ENCODE results near the gene LIMCH1. TPM values are rescaled to one million over a fixed set of nuclear protein-coding genes. Genes with fewer than 3 reads are reported as not detected.

Gene LIMCH1
- total and polyA plus RNA-seq, 2 experiments from 2014 or later, result 10.6 to 13.3 TPM

DNA sequence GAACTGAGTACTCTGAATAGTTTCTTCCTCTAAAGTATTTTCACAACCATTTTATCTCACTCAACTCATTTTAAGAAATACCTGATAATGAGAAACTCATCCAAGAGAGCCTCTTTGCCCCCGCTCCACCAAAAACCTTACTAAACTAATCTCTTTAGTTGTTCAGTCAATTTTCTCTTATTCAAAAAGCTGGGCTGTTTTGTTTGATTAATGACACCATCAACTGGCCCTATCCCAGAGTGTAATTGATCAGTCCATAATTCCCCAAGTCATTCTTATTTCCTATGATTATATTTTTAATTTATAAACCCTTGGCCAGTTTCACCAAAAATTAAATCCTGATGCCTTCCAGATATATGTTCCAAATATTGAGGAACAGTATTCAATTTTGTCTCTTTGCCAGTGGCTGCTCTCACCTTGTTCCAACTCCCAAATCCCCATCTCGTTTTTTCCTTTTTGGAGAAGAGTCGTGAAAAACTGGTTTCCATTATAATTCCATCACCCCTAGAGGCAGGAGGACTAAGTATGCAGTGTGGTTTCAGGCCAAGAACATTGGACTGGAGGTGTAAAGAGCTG lies 10.4 kb downstream of the LIMCH1 start:
- TF ChIP-seq, protein P1, sequence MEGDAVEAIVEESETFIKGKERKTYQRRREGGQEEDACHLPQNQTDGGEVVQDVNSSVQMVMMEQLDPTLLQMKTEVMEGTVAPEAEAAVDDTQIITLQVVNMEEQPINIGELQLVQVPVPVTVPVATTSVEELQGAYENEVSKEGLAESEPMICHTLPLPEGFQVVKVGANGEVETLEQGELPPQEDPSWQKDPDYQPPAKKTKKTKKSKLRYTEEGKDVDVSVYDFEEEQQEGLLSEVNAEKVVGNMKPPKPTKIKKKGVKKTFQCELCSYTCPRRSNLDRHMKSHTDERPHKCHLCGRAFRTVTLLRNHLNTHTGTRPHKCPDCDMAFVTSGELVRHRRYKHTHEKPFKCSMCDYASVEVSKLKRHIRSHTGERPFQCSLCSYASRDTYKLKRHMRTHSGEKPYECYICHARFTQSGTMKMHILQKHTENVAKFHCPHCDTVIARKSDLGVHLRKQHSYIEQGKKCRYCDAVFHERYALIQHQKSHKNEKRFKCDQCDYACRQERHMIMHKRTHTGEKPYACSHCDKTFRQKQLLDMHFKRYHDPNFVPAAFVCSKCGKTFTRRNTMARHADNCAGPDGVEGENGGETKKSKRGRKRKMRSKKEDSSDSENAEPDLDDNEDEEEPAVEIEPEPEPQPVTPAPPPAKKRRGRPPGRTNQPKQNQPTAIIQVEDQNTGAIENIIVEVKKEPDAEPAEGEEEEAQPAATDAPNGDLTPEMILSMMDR (IDR thresholded peaks at IDR 0.05; ENCODE audit: poor library complexity), result no peak
- TF ChIP-seq EZH2phosphoT487 (IDR thresholded peaks at IDR 0.05; ENCODE audit: low read depth, severe bottlenecking, unreplicated experiment) (no peak), EZH2 (IDR thresholded peaks at IDR 0.05; ENCODE audit: borderline replicate concordance) (no peak)

GRCh38 chr4:41549478-41549877 lies 11.5 kb downstream of the LIMCH1 start:
- H4K20me1 ChIP-seq (ENCODE audit: insufficient read depth, poor library complexity, severe bottlenecking), result no peaks in the 10 kb centered on the region
- whole genome bisulfite sequencing (ENCODE audit: low lambda C conversion rate, missing lambda C conversion rate), result 82% methylated on average over 3 of the region's 3 CpGs
- no peaks in the 10 kb centered on the region for H3K36me3 ChIP-seq (replicated peaks; ENCODE audit: insufficient read depth, low read depth)

More for the DNA sequence above, 10.4 kb downstream of the LIMCH1 start:
- Histone ChIP-seq H3K79me2 (no peaks in the 10 kb centered on the region), H4K20me1 (ENCODE audit: insufficient read depth, poor library complexity, severe bottlenecking) (no peaks in the 10 kb centered on the region), H3K27me3 (no peaks in the 10 kb centered on the region), H3K36me3 (replicated peaks; ENCODE audit: insufficient read depth, low read depth) (no peaks in the 10 kb centered on the region), H3K27ac (no peak overlapping the region), H3K4me2 (no peak overlapping the region), H3K9me3 (ENCODE audit: low read depth) (no peaks in the 10 kb centered on the region), H3K4me3 (no peak overlapping the region), H3K4me1 (ENCODE audit: insufficient read depth) (no peaks in the 10 kb centered on the region), H3K9me2 (replicated peaks; ENCODE audit: insufficient read depth) (no peaks in the 10 kb centered on the region), H2AFZ (no peak overlapping the region)
- no peak for DNase-seq (ENCODE audit: low spot score)
- WGBS (ENCODE audit: low lambda C conversion rate, missing lambda C conversion rate), result 95% methylated on average over 3 of the region's 3 CpGs

GRCh38 chr4:41550308-41550707 lies 12.4 kb downstream of the LIMCH1 start:
- TF ChIP-seq EZH2 (IDR thresholded peaks at IDR 0.05; ENCODE audit: borderline replicate concordance) (no peak), EZH2phosphoT487 (IDR thresholded peaks at IDR 0.05; ENCODE audit: low read depth, severe bottlenecking, unreplicated experiment) (no peak)
- TF ChIP-seq, protein P1 (IDR thresholded peaks at IDR 0.05; ENCODE audit: poor library complexity), result no peak
- no peak for DNase-seq (ENCODE audit: low spot score)

More at GRCh38 chr4:41549478-41549877, 11.5 kb downstream of the LIMCH1 start:
- Histone ChIP-seq H3K9me3 (ENCODE audit: low read depth) (no peaks in the 10 kb centered on the region), H2AFZ (no peak overlapping the region), H3K4me2 (no peak overlapping the region), H3K27ac (no peak overlapping the region), H3K27me3 (no peaks in the 10 kb centered on the region), H3K4me1 (ENCODE audit: insufficient read depth) (no peaks in the 10 kb centered on the region), H3K9me2 (replicated peaks; ENCODE audit: insufficient read depth) (no peaks in the 10 kb centered on the region), H3K4me3 (no peak overlapping the region), H3K79me2 (no peaks in the 10 kb centered on the region)
- no peak for DNase-seq (ENCODE audit: low spot score)
- TF ChIP-seq EZH2phosphoT487 (IDR thresholded peaks at IDR 0.05; ENCODE audit: low read depth, severe bottlenecking, unreplicated experiment) (no peak), EZH2 (IDR thresholded peaks at IDR 0.05; ENCODE audit: borderline replicate concordance) (no peak)
- TF ChIP-seq, protein P1 (IDR thresholded peaks at IDR 0.05; ENCODE audit: poor library complexity), result no peak

More at GRCh38 chr4:41550308-41550707, 12.4 kb downstream of the LIMCH1 start:
- Histone ChIP-seq H2AFZ (no peak overlapping the region), H3K27me3 (no peaks in the 10 kb centered on the region), H3K4me3 (no peak overlapping the region), H4K20me1 (ENCODE audit: insufficient read depth, poor library complexity, severe bottlenecking) (no peaks in the 10 kb centered on the region), H3K27ac (no peak overlapping the region), H3K4me1 (ENCODE audit: insufficient read depth) (no peaks in the 10 kb centered on the region), H3K79me2 (no peaks in the 10 kb centered on the region), H3K4me2 (no peak overlapping the region), H3K9me3 (ENCODE audit: low read depth) (no peaks in the 10 kb centered on the region), H3K36me3 (replicated peaks; ENCODE audit: insufficient read depth, low read depth) (no peaks in the 10 kb centered on the region), H3K9me2 (replicated peaks; ENCODE audit: insufficient read depth) (no peaks in the 10 kb centered on the region)

All from hepatocyte (in vitro differentiated cells).